H1 (cell line): ENCODE results near the gene OPCML. TPM values are rescaled to one million over a fixed set of nuclear protein-coding genes. Genes with fewer than 3 reads are reported as not detected.

Experiments
- HDAC6 ChIP-seq: IDR thresholded peaks from one replicate; pipeline ENCODE4 v1.7.1; 2012; ENCODE audit warnings: low read depth, mild to moderate bottlenecking, inconsistent platforms, low read length, moderate library complexity
- POU5F1 ChIP-seq: IDR thresholded peaks from 2 replicates; pipeline ENCODE4 v1.6.1; 2011; ENCODE audit warnings: low read depth, mild to moderate bottlenecking, low read length, moderate library complexity
- RAD21 ChIP-seq, 2 experiments: IDR thresholded peaks in 1 of 2; conservative IDR thresholded peaks in 1 of 2; 2 replicates each; pipeline ENCODE4 v1.6.1; 2011; ENCODE audit warnings: low read depth in 2 of 2, low read length in 2 of 2, improper control_type of control experiment in 1 of 2, inconsistent platforms in 1 of 2, mild to moderate bottlenecking in 1 of 2, moderate library complexity in 1 of 2
- polyA plus RNA-seq, 7 experiments: library from polyadenylated mRNA; depleted of rRNA in 3 of 7; stranded (reverse) in 5 of 7; unstranded in 2 of 7; fragments of >200 nt in 5 of 7; fragments of 200-250 nt in 2 of 7; gene quantifications; 1 replicate in 5 of 7; 2 replicates in 1 of 7; 4 replicates in 1 of 7; pipeline versions ENCODE4 v1.2.1 to v1.2.3, GENCODE V29; 2011 to 2013; ENCODE audit warnings: missing spikeins in 2 of 7, mixed read lengths in 2 of 7
- total RNA-seq: library from RNA; stranded (reverse); fragmentation: NEBNext Ultra II Directional; extraction: Animal tissue kit (Norgen Biotek cat#: 25700); gene quantifications from 2 replicates; pipeline ENCODE4 v1.2.1, GENCODE V29; 2021
- TF ChIP-seq, protein P1 (sequence below): fragments of 300-600 bp; sonication (generic); IDR thresholded peaks from 2 replicates; pipeline ENCODE4 v1.7.1; 2012; ENCODE audit warnings: low read length, moderate library complexity, mild to moderate bottlenecking, inconsistent platforms; ENCODE audit not compliant: insufficient replicate concordance

OPCML gene
- total and polyA plus RNA-seq, 2 of the 8 experiments (the other 6 are each of a cell fraction or from before 2014, with no cell fraction given): 2.3 to 3.1 TPM

DNA sequence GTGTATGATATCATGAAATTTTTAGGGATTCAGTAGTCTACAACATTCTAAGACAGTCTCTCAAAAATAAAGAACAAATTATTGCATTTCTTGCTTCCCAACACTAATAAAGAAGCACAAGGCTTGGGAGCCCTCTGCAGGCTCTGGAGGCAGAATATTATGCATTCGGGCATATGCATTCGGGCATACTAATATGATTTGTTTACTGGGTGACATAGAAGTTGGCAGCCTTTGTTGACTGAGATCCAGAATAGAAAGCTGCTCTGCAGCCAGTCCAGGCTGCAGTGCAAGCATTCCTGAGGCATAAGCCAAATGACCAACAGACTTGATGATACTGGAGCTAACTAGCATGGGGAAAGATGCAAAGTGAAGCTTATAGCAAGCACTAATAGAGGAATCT is 945.5 kb downstream of the OPCML start (continued):
- TF ChIP-seq RAD21 (IDR thresholded peaks at IDR 0.05 in 1 of 2, conservative IDR thresholded peaks at IDR 0.05 in 1 of 2; ENCODE audit: low read depth in 2 of 2, low read length in 2 of 2) (no peak), HDAC6 (no peak), POU5F1 (no peak)
- TF ChIP-seq, protein P1, sequence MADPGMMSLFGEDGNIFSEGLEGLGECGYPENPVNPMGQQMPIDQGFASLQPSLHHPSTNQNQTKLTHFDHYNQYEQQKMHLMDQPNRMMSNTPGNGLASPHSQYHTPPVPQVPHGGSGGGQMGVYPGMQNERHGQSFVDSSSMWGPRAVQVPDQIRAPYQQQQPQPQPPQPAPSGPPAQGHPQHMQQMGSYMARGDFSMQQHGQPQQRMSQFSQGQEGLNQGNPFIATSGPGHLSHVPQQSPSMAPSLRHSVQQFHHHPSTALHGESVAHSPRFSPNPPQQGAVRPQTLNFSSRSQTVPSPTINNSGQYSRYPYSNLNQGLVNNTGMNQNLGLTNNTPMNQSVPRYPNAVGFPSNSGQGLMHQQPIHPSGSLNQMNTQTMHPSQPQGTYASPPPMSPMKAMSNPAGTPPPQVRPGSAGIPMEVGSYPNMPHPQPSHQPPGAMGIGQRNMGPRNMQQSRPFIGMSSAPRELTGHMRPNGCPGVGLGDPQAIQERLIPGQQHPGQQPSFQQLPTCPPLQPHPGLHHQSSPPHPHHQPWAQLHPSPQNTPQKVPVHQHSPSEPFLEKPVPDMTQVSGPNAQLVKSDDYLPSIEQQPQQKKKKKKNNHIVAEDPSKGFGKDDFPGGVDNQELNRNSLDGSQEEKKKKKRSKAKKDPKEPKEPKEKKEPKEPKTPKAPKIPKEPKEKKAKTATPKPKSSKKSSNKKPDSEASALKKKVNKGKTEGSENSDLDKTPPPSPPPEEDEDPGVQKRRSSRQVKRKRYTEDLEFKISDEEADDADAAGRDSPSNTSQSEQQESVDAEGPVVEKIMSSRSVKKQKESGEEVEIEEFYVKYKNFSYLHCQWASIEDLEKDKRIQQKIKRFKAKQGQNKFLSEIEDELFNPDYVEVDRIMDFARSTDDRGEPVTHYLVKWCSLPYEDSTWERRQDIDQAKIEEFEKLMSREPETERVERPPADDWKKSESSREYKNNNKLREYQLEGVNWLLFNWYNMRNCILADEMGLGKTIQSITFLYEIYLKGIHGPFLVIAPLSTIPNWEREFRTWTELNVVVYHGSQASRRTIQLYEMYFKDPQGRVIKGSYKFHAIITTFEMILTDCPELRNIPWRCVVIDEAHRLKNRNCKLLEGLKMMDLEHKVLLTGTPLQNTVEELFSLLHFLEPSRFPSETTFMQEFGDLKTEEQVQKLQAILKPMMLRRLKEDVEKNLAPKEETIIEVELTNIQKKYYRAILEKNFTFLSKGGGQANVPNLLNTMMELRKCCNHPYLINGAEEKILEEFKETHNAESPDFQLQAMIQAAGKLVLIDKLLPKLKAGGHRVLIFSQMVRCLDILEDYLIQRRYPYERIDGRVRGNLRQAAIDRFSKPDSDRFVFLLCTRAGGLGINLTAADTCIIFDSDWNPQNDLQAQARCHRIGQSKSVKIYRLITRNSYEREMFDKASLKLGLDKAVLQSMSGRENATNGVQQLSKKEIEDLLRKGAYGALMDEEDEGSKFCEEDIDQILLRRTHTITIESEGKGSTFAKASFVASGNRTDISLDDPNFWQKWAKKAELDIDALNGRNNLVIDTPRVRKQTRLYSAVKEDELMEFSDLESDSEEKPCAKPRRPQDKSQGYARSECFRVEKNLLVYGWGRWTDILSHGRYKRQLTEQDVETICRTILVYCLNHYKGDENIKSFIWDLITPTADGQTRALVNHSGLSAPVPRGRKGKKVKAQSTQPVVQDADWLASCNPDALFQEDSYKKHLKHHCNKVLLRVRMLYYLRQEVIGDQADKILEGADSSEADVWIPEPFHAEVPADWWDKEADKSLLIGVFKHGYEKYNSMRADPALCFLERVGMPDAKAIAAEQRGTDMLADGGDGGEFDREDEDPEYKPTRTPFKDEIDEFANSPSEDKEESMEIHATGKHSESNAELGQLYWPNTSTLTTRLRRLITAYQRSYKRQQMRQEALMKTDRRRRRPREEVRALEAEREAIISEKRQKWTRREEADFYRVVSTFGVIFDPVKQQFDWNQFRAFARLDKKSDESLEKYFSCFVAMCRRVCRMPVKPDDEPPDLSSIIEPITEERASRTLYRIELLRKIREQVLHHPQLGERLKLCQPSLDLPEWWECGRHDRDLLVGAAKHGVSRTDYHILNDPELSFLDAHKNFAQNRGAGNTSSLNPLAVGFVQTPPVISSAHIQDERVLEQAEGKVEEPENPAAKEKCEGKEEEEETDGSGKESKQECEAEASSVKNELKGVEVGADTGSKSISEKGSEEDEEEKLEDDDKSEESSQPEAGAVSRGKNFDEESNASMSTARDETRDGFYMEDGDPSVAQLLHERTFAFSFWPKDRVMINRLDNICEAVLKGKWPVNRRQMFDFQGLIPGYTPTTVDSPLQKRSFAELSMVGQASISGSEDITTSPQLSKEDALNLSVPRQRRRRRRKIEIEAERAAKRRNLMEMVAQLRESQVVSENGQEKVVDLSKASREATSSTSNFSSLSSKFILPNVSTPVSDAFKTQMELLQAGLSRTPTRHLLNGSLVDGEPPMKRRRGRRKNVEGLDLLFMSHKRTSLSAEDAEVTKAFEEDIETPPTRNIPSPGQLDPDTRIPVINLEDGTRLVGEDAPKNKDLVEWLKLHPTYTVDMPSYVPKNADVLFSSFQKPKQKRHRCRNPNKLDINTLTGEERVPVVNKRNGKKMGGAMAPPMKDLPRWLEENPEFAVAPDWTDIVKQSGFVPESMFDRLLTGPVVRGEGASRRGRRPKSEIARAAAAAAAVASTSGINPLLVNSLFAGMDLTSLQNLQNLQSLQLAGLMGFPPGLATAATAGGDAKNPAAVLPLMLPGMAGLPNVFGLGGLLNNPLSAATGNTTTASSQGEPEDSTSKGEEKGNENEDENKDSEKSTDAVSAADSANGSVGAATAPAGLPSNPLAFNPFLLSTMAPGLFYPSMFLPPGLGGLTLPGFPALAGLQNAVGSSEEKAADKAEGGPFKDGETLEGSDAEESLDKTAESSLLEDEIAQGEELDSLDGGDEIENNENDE: no peak
- TF ChIP-seq, all 59 proteins: peak for 0
